HG03045 (cell line): Measurements from ENCODE around the gene GPR171.
A peak's percentile ranks its signal among the peaks of the same experiment; 100 is the strongest.

Experiments
- ATAC-seq: cut with Tn5 transposase; IDR thresholded peaks from one replicate; pipeline ENCODE4 v1.9.1; 2021; ENCODE audit warnings: mild to moderate bottlenecking, moderate library complexity; ENCODE audit not compliant: unreplicated experiment

GPR171 gene

DNA sequence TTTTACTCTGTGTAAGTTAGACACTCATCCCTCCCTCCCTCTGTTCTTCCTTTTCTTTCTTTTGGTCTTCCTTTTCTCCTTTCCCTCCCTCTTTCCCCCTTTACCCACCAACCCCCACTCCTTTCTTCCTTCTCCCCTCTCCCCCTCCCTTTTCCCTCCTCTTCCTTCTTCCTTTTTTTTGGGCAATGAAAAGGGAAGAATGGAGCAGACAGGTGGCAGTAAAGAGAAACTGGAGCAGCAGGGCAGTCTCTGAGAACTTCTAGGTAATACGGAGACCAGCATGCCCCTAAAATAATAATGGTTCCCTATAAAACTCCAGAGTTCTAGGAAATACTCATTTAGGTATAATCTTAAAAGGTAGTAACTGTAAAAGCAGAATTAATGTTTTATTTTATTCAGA is 11.4 kb upstream of the GPR171 start:
- no peak for ATAC-seq

DNA sequence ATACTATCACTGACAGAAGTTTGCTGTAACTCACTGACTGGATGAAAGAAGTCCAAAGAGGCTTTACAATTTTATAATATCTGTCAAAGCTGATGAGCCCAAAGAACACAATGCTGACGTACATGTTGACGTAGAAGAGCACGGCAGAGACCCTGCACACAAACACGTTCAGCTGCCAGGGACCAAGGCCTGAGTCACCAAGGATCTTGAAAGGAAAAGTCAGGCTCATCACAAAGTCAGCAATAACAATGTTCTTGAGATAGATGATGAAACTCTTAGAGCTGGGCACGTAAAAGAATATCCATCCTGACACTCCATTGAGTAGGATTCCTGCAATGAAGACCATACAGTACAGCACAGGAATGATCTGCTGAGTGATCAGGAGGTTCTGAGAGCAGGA is 10.9 kb upstream of the GPR171 start:
- ATAC-seq, result no peak

DNA sequence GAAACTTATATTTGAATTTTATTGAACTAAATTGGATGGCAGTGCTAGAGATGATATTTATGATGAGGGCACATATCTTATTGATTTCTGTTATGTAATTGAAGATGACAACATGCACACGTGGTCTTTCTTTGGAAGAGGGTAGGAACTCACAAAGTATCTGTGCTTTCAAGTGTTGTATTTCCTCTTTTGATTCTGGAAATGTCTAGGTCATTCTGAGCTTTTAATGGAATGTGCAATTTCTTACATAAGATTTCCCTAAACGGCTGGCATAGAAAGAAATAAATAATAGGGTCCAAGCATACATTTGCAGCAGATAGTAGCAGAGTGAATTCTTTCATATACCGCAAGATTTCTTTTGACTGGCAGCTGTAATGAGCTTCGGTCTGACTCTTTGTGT is 10.1 kb upstream of the GPR171 start:
- no peak for ATAC-seq

- ATAC-seq, result peak; percentile 59
These were observed 7.8 kb upstream of the GPR171 start for GRCh38 chr3:151210676-151211381.

DNA sequence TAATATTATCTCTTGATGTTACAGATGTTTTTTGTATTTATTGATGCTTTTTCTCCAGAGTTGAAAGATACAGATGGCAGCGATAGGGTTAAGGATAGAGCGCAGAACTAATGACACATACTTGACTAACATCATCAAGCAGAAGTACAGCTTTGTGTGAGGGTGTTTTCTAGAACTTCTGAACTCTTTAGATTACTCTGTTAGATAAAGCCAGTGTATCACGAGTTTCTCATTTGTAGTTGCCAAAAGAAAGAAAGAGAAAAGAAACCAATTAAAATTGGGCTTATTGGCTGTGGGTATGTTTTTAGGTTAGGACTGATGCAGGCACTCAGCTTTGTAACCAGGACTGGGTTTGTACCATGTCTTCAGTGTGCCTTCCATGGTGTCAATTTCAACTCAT is 6.6 kb upstream of the GPR171 start:
- no peak for ATAC-seq

DNA sequence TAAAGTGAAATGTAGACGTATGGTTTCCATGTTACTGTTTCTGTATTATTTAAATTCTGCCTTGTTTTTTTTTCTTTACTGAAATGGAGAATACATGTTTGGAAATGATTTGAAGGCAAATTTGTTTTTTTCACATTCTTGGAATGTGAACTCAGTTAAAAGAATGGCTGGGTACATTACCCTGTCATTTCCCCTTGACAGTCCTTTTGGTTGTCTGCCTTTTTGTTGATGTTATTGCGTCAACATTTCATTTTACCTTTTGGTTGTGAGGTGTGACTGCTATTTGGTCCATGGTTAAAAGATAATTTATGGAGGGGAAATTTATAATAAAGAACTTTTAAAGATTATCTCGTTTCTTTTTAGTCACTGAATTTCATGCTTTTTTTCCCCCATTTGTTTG is 3.2 kb upstream of the GPR171 start:
- ATAC-seq, result no peak

DNA sequence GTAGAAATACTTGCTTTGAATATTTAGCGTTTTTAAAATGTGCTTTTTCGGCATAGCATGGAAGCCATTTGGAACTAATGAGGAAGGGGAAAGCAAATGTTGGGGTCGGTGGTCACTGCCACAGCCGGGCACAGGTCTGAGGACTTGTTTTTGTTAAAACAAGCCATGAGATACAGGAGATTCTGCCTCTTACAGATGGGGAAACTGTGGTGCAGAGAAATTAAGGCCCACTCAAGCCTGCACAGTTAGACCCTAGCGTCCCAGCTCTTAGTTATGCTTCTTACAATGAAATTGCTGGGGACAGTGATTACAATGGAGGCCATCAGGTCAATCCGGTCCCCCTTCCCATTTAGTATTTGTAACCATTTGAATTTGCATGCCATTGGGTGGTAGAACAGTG is 2.5 kb upstream of the GPR171 start:
- no peak for ATAC-seq

DNA sequence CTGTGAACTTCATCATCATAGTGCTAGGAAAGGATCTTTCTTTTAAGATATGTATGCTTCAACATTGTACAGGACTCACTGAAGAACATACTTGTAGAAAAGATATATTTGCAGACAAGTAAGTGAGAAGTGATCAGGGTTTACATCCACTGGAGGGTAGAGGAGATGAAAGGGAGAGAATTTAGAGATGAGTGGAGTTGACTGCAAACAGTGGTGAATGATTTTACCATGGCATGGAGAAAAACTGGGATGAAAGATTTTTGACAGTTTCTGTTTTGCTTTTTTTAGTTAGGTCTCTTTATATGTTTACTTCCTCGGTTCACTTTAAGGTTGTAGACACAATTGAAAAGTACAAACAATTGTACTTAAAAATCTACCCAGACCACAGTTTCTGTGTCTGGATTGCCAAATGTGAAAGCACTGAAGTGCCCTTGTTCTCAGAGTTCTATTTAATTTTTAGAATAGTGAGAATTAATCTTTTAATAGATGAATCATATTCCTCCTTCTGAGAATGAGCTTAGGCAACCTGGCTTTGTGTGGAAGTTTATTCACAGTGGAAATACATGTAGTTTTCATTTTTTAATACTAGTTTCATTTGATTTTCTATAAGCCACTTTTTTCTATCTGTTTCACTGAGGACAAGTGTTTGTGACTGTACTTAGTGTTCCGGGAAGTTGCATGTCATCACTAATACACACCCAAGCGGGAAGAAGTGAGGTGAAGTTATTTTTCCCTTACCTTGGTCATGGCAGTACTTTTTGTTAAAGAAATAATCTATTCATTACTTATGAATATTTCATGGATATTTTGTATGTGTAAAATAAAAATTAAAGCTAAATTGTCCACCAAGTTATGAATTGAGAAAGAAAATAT is 1.8 kb upstream of the GPR171 start:
- ATAC-seq, result no peak

GRCh38 chr3:151201051-151201730 is 1.8 kb downstream of the GPR171 start:
- no peak for ATAC-seq

DNA sequence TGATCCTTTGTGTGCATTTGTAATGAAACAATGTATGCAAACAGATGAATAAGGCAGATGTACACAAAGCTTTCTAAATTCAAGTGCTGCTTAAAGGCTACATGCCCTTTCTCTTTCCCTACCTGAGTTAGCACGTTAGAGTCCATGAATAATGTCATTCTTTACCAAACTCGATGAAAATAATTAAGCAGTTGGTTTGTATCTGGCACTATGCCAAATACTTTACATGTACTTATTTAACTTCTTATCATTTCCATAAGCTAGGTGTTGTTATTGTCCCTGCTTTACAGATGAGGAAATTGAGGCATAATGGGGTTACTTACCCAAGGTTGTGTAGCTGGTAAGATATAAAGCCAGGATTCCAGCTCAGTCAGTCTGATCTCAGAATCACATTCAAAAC is 2.4 kb downstream of the GPR171 start:
- no peak for ATAC-seq

GRCh38 chr3:151199554-151200438 is 3.2 kb downstream of the GPR171 start:
- ATAC-seq, result no peak

- no peak for ATAC-seq
These were observed 4.2 kb downstream of the GPR171 start for GRCh38 chr3:151198849-151199248.

GRCh38 chr3:151197981-151198767 is 4.8 kb downstream of the GPR171 start:
- no peak for ATAC-seq

GRCh38 chr3:151197228-151197627 is 5.8 kb downstream of the GPR171 start:
- no peak for ATAC-seq

DNA sequence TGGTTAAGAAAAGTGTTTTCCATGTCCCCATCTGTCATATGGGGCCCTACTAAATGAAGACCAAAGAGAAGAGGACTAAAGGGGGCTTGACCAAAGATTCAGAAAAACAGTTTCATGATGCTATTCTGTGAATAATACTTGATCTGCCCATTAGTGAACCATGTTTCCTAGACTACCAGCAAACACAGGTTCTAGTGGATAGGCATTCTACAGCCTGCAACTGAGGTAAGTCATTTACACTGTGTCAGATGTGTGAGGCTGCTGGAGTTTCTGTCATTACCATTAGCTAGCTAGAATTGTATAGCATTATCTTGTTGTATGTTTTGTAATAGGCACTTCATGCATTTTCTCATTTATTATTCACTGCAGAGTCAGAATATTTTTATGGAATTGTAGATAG is 6.6 kb downstream of the GPR171 start:
- ATAC-seq, result no peak

- no peak for ATAC-seq
These were observed 7.2 kb downstream of the GPR171 start for GRCh38 chr3:151195826-151196225.

DNA sequence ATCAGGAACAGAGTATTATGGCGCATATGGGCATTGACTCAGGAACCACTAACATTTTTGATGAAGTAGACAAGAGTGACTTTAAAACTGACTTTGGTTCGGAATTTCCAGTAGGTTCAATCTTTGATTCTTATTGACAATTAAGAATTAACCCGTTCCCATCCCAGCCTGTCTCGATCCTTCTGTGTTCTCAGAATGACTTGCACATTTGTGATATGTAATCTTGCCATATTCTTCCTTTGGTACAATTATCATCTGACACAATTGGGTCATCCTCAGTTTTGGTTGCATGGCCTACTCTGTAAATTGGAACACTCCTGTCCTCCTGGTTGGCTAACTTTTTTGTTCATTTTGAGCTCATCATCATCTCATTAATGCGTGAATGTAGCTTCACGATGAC is 10.5 kb downstream of the GPR171 start:
- ATAC-seq, result no peak

GRCh38 chr3:151191095-151191494 is 11.9 kb downstream of the GPR171 start:
- ATAC-seq, result no peak

GRCh38 chr3:151183265-151183671 is 19.7 kb downstream of the GPR171 start:
- ATAC-seq, result no peak
